SK-N-MC (cell line): ENCODE measurements around the gene LANCL3.

Experiments
- EZH2 ChIP-seq: fragments of 200-600 bp; sonication (generic); IDR thresholded peaks from one replicate; pipeline ENCODE4 v1.6.1; 2017; ENCODE audit warnings: antibody characterized with exemption
- FOXP2 ChIP-seq: optimal IDR thresholded peaks from 2 replicates; pipeline ENCODE3; 2011; ENCODE audit warnings: mild to moderate bottlenecking, moderate library complexity; ENCODE audit not compliant: insufficient read depth; ENCODE audit errors: extremely low read length, control extremely low read depth
- POLR2AphosphoS5 ChIP-seq: IDR thresholded peaks from 2 replicates; pipeline ENCODE4 v1.6.1; 2012; ENCODE audit warnings: mild to moderate bottlenecking, low read depth, low read length, borderline replicate concordance

GRCh38 chrX:37677765-37678164 lies 106.3 kb downstream of the LANCL3 start:
- TF ChIP-seq EZH2 (no peak), POLR2AphosphoS5 (no peak), FOXP2 (no peak)
